IMR-90 (cell line): ENCODE data around the gene PPP1CB. TPM values are rescaled to one million over a fixed set of nuclear protein-coding genes. Genes with fewer than 3 reads are reported as not detected.

Source experiments
- ATAC-seq: fragments of 200-7000 bp; cut with Tn5 transposase; 2 replicates; pipeline ENCODE4 v1.9.1; 2020; ENCODE audit warnings: low read depth, mild to moderate bottlenecking, moderate library complexity
- BruUV-seq: library from RNA; stranded (reverse); fragments of 400-500 nt; replicated peaks from 2 replicates; lab custom pipeline; 2021; lab: Mats Ljungman, UMichigan
- CTCF ChIA-PET: fragments of 300-600 bp; formaldehyde crosslinking; extraction: SDS; loops from one replicate; lab custom pipeline; 2021; ENCODE audit warnings: antibody characterized with exemption; lab: Yijun Ruan, JAX
- POLR2A ChIA-PET: fragments of 300-600 bp; sonication (Branson Sonifier 250); formaldehyde crosslinking; loops from one replicate; lab custom pipeline; 2022; ENCODE audit warnings: antibody characterized with exemption; ENCODE audit not compliant: unreplicated experiment; lab: Charles Lee
- DNase-seq: peaks from one replicate; pipeline ENCODE4 v3.0.0; 2013
- H2AFZ ChIP-seq: replicated peaks from 2 replicates; pipeline ENCODE3; 2013; ENCODE audit warnings: low read length, mild to moderate bottlenecking; ENCODE audit not compliant: poor library complexity
- H2AK5ac ChIP-seq: 2 replicates; pipeline ENCODE4 v1.6.1; 2013; ENCODE audit warnings: low read depth, low read length, inconsistent platforms
- H2AK9ac ChIP-seq: replicated peaks from 2 replicates; pipeline ENCODE3; 2013; ENCODE audit warnings: mild to moderate bottlenecking, low read depth, low read length, moderate library complexity; ENCODE audit not compliant: poor library complexity
- H2BK120ac ChIP-seq: 2 replicates; pipeline ENCODE4 v1.6.1; 2013; ENCODE audit warnings: low read depth, low read length, inconsistent platforms
- H2BK15ac ChIP-seq: 3 replicates; pipeline ENCODE4 v1.6.1; 2013; ENCODE audit warnings: low read depth, low read length, inconsistent platforms
- H2BK20ac ChIP-seq: 2 replicates; pipeline ENCODE4 v1.6.1; 2013; ENCODE audit warnings: low read depth, mild to moderate bottlenecking, inconsistent platforms, low read length, moderate library complexity
- H2BK5ac ChIP-seq: 2 replicates; pipeline ENCODE4 v1.6.1; 2013; ENCODE audit warnings: mild to moderate bottlenecking, low read depth, low read length, inconsistent platforms; ENCODE audit not compliant: poor library complexity, severe bottlenecking
- H3K14ac ChIP-seq: replicated peaks from 2 replicates; pipeline ENCODE4 v1.6.1; 2013; ENCODE audit warnings: low read depth, low read length, inconsistent platforms
- H3K18ac ChIP-seq: 2 replicates; pipeline ENCODE4 v1.6.1; 2013; ENCODE audit warnings: low read depth, low read length, control low read depth
- H3K23ac ChIP-seq: 2 replicates; pipeline ENCODE4 v1.6.1; 2013; ENCODE audit warnings: low read depth, low read length, inconsistent platforms
- H3K27ac ChIP-seq: 2 replicates; pipeline ENCODE4 v1.5.1; 2013; ENCODE audit warnings: mild to moderate bottlenecking, control low read depth, low read length; ENCODE audit not compliant: insufficient read depth
- H3K27me3 ChIP-seq: 2 replicates; pipeline ENCODE4 v1.6.1; 2013; ENCODE audit warnings: low read length; ENCODE audit not compliant: control insufficient read depth, insufficient read depth
- H3K36me3 ChIP-seq: 2 replicates; pipeline ENCODE4 v1.6.1; 2013; ENCODE audit warnings: low read length, mixed read lengths; ENCODE audit not compliant: control insufficient read depth, insufficient read depth
- H3K4ac ChIP-seq: 2 replicates; pipeline ENCODE4 v1.6.1; 2013; ENCODE audit warnings: low read depth, low read length, inconsistent platforms
- H3K4me1 ChIP-seq: 2 replicates; pipeline ENCODE4 v1.6.1; 2013; ENCODE audit warnings: low read length, mixed read lengths; ENCODE audit not compliant: control insufficient read depth, insufficient read depth
- H3K4me2 ChIP-seq: 2 replicates; pipeline ENCODE4 v1.6.1; 2013; ENCODE audit warnings: low read depth, mild to moderate bottlenecking, control low read depth, low read length, moderate library complexity
- H3K4me3 ChIP-seq: 2 replicates; pipeline ENCODE4 v1.5.1; 2013; ENCODE audit warnings: low read depth, mild to moderate bottlenecking, control low read depth, low read length, moderate library complexity; ENCODE audit not compliant: insufficient read depth
- H3K56ac ChIP-seq: 2 replicates; pipeline ENCODE4 v1.6.1; 2013; ENCODE audit warnings: low read length, inconsistent platforms; ENCODE audit not compliant: insufficient read depth; ENCODE audit errors: extremely low read depth
- H3K79me1 ChIP-seq, 2 experiments: 2 replicates each; pipeline ENCODE4 v1.6.1; 2013; ENCODE audit warnings: low read length in 2 of 2, inconsistent platforms in 1 of 2, low read depth in 1 of 2
- H3K9ac ChIP-seq: 2 replicates; pipeline ENCODE4 v1.6.1; 2013; ENCODE audit warnings: low read depth, low read length, control low read depth
- H3K9me1 ChIP-seq: 2 replicates; pipeline ENCODE4 v1.6.1; 2013; ENCODE audit warnings: low read length, inconsistent platforms; ENCODE audit not compliant: insufficient read depth
- H3K9me3 ChIP-seq: 2 replicates; pipeline ENCODE4 v1.6.1; 2013; ENCODE audit warnings: low read length; ENCODE audit not compliant: control insufficient read depth, insufficient read depth
- H4K20me1 ChIP-seq: 2 replicates; pipeline ENCODE4 v1.6.1; 2013; ENCODE audit warnings: low read length, inconsistent platforms; ENCODE audit not compliant: insufficient read depth
- H4K5ac ChIP-seq: 2 replicates; pipeline ENCODE4 v1.6.1; 2013; ENCODE audit warnings: mild to moderate bottlenecking, low read depth, low read length, control low read depth
- H4K8ac ChIP-seq, 2 experiments: 2 replicates each; pipeline ENCODE4 v1.6.1; 2013; ENCODE audit warnings: low read depth in 2 of 2, low read length in 2 of 2, control low read depth in 1 of 2, inconsistent platforms in 1 of 2
- H4K91ac ChIP-seq: 2 replicates; pipeline ENCODE4 v1.6.1; 2013; ENCODE audit warnings: low read depth, low read length, inconsistent platforms; ENCODE audit not compliant: insufficient read depth
- BHLHE40 ChIP-seq: fragments of 150-350 bp; IDR thresholded peaks from 2 replicates; pipeline ENCODE4 v1.6.1; 2016; ENCODE audit warnings: mild to moderate bottlenecking, low read depth, low read length
- CEBPB ChIP-seq: IDR thresholded peaks from 2 replicates; pipeline ENCODE4 v1.6.1; 2012; ENCODE audit warnings: low read depth, low read length, improper control_type of control experiment
- CHD1 ChIP-seq: IDR thresholded peaks from 2 replicates; pipeline ENCODE4 v1.6.1; 2012; ENCODE audit warnings: low read depth, low read length, improper control_type of control experiment
- FOS ChIP-seq: fragments of 150-350 bp; IDR thresholded peaks from 2 replicates; pipeline ENCODE4 v1.6.1; 2016; ENCODE audit warnings: low read depth, low read length
- MAFK ChIP-seq: IDR thresholded peaks from 2 replicates; pipeline ENCODE4 v1.6.1; 2012; ENCODE audit warnings: low read depth, low read length, improper control_type of control experiment
- MAZ ChIP-seq: IDR thresholded peaks from 2 replicates; pipeline ENCODE4 v1.6.1; 2012; ENCODE audit warnings: low read depth, mild to moderate bottlenecking, low read length, improper control_type of control experiment, moderate library complexity, borderline replicate concordance
- MXI1 ChIP-seq: IDR thresholded peaks from 2 replicates; pipeline ENCODE4 v1.6.1; 2012; ENCODE audit warnings: low read depth, mild to moderate bottlenecking, low read length, moderate library complexity, borderline replicate concordance
- NFE2L2 ChIP-seq: fragments of 150-350 bp; IDR thresholded peaks from 2 replicates; pipeline ENCODE4 v1.6.1; 2016; ENCODE audit warnings: low read depth, mild to moderate bottlenecking, low read length
- POLR2A ChIP-seq: IDR thresholded peaks from 2 replicates; pipeline ENCODE4 v1.6.1; 2012; ENCODE audit warnings: mild to moderate bottlenecking, low read depth, low read length
- RAD21 ChIP-seq: IDR thresholded peaks from 2 replicates; pipeline ENCODE4 v1.6.1; 2012; ENCODE audit warnings: low read length, improper control_type of control experiment
- RCOR1 ChIP-seq: IDR thresholded peaks from 2 replicates; pipeline ENCODE4 v1.6.1; 2012; ENCODE audit warnings: mild to moderate bottlenecking, low read length, improper control_type of control experiment; ENCODE audit not compliant: insufficient replicate concordance
- SMC3 ChIP-seq: fragments of 150-350 bp; IDR thresholded peaks from 2 replicates; pipeline ENCODE4 v1.6.1; 2016; ENCODE audit warnings: low read depth, mild to moderate bottlenecking, antibody characterized with exemption, low read length, moderate library complexity
- dilution Hi-C: fragments of 300-500 bp; cut with HindIII; formaldehyde crosslinking; loops from one replicate; pipeline ENCODE4 v1.14.3; 2018; ENCODE audit warnings: low sequenced_read_pairs; ENCODE audit not compliant: unreplicated experiment
- in situ Hi-C: fragments of 300-500 bp; cut with MboI; formaldehyde crosslinking; loops from 3 replicates; pipeline ENCODE4 v1.14.3; 2019; ENCODE audit warnings: low sequenced_read_pairs, inconsistent platforms, mixed read lengths
- intact Hi-C: fragments of 100-400 bp; cut with micrococcal nuclease; formaldehyde crosslinking; loops from 2 replicates; pipeline ENCODE4 v1.10.0; 2022
- polyA plus RNA-seq, 3 experiments: library from polyadenylated mRNA; depleted of rRNA; stranded (reverse); fragments of >200 nt; gene quantifications; 2 replicates each; pipeline ENCODE4 v1.2.3, GENCODE V29; 2012; ENCODE audit warnings: low replicate concordance in 1 of 3
- total RNA-seq: library from RNA; depleted of rRNA; stranded (reverse); fragments of >200 nt; gene quantifications from 2 replicates; pipeline ENCODE4 v1.2.3, GENCODE V29; 2012
- TF ChIP-seq, protein P1 (sequence below): fragments of 150-350 bp; IDR thresholded peaks from 2 replicates; pipeline ENCODE4 v1.6.1; 2016; ENCODE audit warnings: low read depth, mild to moderate bottlenecking, low read length, moderate library complexity, borderline replicate concordance
- TF ChIP-seq, protein P2 (sequence below): conservative IDR thresholded peaks from 2 replicates; pipeline ENCODE4 v1.5.1; 2012; ENCODE audit warnings: mild to moderate bottlenecking, low read depth, low read length, improper control_type of control experiment
- TF ChIP-seq, protein P3 (sequence below): fragments of 150-350 bp; IDR thresholded peaks from 2 replicates; pipeline ENCODE4 v1.6.1; 2017; ENCODE audit warnings: mild to moderate bottlenecking, antibody characterized with exemption, low read length, low read depth

Gene PPP1CB
- total and polyA plus RNA-seq, 2 of the 4 experiments (the other 2 are of a cell fraction): 37.7 to 111 TPM

DNA sequence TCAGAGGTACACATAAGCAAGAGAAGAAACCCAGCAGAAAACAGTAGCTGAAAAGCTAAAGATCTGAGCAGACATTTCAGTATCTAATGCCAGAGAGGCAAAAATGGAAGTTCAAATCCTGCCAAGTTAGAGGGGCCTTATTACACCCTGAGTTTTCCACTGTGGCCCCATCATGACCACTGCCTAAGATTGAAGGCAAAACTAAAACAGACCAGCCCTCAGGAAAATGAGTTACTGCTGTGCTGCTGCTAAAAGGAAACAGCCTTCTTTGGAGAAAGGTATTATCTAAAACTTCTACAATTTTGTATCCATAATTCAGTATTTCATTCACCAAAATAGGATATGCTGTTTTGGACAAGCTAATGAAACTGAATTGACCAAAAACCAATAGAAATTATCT, 16.8 kb downstream of the PPP1CB start:
- POLR2A ChIA-PET: no interaction called here
- Histone ChIP-seq H2AFZ (no peak overlapping the region), H3K18ac (no peak overlapping the region), H3K4me2 (no peak overlapping the region), H3K4me3 (no peak overlapping the region), H2BK15ac (no peak overlapping the region), H3K14ac (no peak overlapping the region), H3K27me3 (no peaks in the 10 kb centered on the region), H3K56ac (no peak overlapping the region), H2BK20ac (no peak overlapping the region), H3K9me1 (peaks cover 5% of the 10 kb centered on the region; the same call in 1 of the 2 replicates), H4K8ac (no peak overlapping the region), H4K5ac (no peak overlapping the region), H3K9ac (no peak overlapping the region), H3K4ac (no peak overlapping the region), H3K9me3 (no peaks in the 10 kb centered on the region), H4K20me1 (peaks cover 97% of the 10 kb centered on the region), H2AK9ac (no peak overlapping the region), H2BK5ac (no peak overlapping the region), H3K36me3 (no peaks in the 10 kb centered on the region), H3K23ac (no peak overlapping the region; the same call in 1 of the 2 replicates), H2BK120ac (no peak overlapping the region), H3K4me1 (peaks cover 2% of the 10 kb centered on the region; the same call in 1 of the 2 replicates), H4K91ac (no peak overlapping the region), H3K79me1 (peaks cover 0 to 68% of the 10 kb centered on the region in 2 experiments; a peak in 3 of 4 replicates), H2AK5ac (no peak overlapping the region), H3K27ac (no peak overlapping the region)
- TF ChIP-seq POLR2A (no peak), FOS (no peak), CHD1 (no peak), BHLHE40 (no peak), MAZ (no peak), RCOR1 (no peak), CEBPB (no peak), NFE2L2 (no peak), RAD21 (no peak), MXI1 (no peak), SMC3 (no peak), MAFK (no peak)
- TF ChIP-seq, protein P1, sequence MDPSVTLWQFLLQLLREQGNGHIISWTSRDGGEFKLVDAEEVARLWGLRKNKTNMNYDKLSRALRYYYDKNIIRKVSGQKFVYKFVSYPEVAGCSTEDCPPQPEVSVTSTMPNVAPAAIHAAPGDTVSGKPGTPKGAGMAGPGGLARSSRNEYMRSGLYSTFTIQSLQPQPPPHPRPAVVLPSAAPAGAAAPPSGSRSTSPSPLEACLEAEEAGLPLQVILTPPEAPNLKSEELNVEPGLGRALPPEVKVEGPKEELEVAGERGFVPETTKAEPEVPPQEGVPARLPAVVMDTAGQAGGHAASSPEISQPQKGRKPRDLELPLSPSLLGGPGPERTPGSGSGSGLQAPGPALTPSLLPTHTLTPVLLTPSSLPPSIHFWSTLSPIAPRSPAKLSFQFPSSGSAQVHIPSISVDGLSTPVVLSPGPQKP: no peak
- TF ChIP-seq, protein P2, sequence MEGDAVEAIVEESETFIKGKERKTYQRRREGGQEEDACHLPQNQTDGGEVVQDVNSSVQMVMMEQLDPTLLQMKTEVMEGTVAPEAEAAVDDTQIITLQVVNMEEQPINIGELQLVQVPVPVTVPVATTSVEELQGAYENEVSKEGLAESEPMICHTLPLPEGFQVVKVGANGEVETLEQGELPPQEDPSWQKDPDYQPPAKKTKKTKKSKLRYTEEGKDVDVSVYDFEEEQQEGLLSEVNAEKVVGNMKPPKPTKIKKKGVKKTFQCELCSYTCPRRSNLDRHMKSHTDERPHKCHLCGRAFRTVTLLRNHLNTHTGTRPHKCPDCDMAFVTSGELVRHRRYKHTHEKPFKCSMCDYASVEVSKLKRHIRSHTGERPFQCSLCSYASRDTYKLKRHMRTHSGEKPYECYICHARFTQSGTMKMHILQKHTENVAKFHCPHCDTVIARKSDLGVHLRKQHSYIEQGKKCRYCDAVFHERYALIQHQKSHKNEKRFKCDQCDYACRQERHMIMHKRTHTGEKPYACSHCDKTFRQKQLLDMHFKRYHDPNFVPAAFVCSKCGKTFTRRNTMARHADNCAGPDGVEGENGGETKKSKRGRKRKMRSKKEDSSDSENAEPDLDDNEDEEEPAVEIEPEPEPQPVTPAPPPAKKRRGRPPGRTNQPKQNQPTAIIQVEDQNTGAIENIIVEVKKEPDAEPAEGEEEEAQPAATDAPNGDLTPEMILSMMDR: no peak
- TF ChIP-seq, protein P3, sequence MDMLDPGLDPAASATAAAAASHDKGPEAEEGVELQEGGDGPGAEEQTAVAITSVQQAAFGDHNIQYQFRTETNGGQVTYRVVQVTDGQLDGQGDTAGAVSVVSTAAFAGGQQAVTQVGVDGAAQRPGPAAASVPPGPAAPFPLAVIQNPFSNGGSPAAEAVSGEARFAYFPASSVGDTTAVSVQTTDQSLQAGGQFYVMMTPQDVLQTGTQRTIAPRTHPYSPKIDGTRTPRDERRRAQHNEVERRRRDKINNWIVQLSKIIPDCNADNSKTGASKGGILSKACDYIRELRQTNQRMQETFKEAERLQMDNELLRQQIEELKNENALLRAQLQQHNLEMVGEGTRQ: no peak
- intact Hi-C loops: no loop called here
- CTCF ChIA-PET: no interaction called here
- ATAC-seq (no peak), DNase-seq (no peak)
- in situ Hi-C loops: no loop called here
- no TSS peak for BruUV-seq
- dilution Hi-C loops: no loop called here
